HG02852 (cell line): ENCODE measurements around the gene UMOD.

Source experiments
- ATAC-seq: cut with Tn5 transposase; IDR thresholded peaks from one replicate; pipeline ENCODE4 v1.9.1; 2021; ENCODE audit warnings: mild to moderate bottlenecking, moderate library complexity; ENCODE audit not compliant: unreplicated experiment

The UMOD gene

DNA sequence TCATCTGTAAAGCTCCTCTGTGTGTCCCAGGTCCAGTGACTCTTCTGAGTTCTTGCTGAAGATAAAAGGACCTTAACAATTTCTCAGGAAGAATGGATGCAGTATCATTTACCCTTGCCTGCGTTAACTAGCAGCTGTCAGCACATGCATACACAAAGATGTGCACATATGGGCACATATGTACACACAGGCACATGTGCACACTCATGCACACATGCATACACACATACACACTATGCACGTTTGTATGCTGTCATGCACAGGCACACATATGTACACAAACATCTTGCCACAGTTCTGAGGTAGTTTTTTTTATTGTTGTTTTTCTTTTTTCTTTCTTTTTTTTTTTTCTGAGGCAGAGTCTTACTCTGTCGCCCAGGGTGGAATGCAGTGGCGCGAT, 50.1 kb downstream of the UMOD start:
- ATAC-seq: no peak

DNA sequence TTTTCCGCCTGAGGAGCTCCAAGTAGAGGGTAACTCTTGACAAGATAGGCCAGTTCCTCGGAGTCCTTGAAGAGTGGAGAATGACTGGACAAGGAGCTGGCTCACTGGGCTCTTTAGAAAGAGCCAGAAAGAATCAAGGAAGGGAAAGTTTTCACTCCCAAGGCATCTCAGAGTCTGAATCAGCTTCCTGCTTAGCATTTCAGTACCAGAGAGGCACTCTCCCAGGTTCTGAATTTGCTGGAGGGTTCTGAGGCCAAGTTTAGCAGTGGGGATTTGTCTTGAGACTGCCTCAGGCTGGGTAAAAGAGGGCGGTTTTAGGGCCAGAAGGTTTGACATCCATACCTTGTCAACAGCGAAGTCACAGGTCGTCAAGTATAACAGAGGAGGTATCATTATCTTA, 50.7 kb downstream of the UMOD start:
- ATAC-seq: no peak

DNA sequence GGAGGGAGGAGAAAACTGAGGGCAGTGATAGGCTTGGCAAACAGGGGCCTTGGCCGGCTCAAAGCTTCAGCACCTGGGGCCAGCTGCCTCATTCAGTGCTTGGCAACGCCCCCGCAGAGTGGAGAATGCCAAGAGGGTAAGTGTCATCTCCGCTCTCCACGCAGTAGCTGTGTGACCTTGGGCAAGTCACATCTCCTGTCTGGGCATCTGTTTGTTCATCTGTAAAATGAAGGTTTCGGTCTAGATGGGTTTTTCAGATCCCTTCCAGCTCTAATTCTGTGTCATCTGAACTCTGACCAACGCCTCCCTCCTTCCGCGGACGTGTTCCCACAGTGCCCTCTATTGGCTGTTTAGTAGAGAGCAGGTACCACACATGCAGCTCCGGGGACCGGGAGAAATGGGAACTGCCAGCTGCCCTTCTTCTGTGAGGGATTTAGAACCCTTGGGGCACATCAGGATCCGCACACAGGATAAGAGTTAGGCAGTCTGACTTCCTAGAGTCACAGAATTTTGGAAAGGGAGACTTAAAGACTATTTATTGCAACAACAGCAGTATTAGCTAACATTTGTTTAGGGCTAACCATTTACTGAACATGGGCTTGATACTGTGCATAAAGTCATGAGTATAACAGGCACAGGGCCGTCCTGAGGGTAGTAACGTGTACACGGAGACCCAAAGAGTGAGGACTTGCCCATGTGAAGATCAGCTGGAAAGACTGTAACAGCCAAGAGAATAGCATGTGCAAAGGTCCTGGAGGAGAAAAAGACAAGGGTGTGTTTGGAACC, 52.0 kb downstream of the UMOD start:
- ATAC-seq: peak; percentile 44

DNA sequence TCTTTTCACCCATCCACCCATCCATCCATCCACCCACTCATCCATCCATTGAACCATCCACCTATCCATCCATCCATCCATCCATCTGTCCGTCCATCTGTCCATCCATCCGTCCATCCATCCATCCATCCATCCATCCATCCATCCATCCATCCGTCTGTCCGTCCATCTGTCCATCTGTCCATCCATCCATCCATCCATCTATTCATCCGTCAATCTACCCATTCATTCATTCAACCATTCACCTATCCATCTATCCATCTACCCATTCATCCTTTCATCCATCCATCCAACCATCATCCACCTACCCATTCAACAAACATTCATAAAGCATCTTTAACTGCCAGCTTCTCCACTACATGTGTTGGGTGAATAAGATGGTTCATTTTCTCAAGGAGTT, 54.1 kb downstream of the UMOD start:
- ATAC-seq: no peak

DNA sequence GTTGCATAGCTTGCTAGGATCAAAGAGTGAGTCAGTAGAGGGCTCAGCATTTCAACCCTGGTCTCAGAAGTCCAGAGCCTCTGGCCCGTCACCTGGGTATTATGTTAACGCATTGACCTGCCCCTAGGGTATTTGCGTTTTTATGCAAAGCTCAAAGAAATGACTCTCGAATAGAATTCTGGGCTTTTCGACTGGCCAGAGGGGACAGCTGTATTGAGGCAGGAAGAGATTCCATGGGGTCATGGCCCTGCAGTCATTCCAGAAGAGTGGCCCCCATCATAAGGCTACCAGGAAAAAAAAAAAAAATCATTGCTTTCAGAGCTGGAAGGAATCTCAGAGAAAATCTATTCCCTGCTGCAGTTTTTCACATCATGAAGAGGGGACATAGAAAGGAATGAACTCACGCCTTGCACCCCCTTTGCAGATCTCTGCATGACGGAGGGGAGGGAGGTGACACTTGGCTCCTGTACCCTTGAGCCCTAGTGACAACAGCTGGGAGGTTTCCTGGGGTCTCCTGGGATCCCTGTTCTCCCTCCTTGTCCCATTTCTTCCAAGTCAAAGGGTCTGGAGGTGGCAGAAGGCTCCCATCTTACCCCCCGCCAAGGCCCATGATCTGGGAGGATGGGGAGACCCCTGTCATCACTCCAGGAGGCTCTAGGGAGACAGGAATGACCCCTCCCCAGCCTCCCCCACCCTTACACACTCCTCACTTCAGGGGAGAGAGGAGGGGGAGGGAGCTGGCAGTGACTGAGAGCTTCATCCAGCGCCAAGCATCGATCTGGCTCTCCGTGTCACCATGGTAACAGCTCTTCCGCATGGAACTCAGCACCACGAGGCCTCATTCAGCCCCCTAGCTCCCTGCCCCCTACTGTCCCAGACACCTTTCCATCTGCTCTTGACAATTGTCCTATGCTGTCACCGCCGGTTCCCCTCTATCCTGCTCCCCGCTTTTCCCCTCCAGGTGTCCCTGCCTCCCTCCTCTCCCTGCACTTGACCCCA, 61.0 kb downstream of the UMOD start:
- no peak for ATAC-seq

GRCh38 chr16:20289571-20289970, 62.9 kb downstream of the UMOD start:
- no peak for ATAC-seq

DNA sequence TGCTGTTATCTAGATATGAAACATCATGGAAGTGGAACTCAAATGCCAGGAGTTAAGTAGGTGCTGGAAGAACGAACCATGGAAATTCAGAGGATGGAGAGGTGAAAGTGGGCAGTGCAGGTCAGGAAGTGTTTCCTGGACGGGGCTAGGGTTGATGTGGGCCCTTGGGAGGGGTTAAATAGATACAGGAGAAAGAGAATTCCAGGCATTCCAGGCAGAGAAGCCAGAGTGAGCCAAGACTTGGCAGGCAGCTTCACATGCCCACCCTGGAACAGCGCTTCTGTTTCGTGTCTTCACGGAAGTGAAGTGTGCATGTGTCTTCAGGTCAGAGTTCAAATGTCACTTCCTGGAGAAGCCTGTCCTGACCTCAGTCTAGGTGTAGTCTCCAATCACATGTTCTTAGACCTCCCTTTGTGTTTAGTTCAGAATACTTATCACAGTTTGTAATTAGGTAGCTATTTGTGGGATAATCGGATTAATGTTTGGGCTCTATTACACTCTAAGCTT, 66.5 kb downstream of the UMOD start:
- no peak for ATAC-seq
